A673 (cell line): ENCODE data around the gene ITSN1. TPM values are rescaled to one million over a fixed set of nuclear protein-coding genes. Genes with fewer than 3 reads are reported as not detected.

ENCODE experiments used
- BruUV-seq: library from RNA; stranded (reverse); fragments of 400-500 nt; replicated peaks from 2 replicates; lab custom pipeline; 2021; lab: Mats Ljungman, UMichigan
- CTCF ChIA-PET: fragments of 300-600 bp; sonication (Branson Sonifier 250); formaldehyde crosslinking; loops from one replicate; lab custom pipeline; 2022; ENCODE audit warnings: antibody characterized with exemption; lab: Charles Lee
- POLR2A ChIA-PET: fragments of 300-600 bp; sonication (Branson Sonifier 250); formaldehyde crosslinking; loops from one replicate; lab custom pipeline; 2022; ENCODE audit warnings: antibody characterized with exemption; ENCODE audit not compliant: low non-redundant PET; lab: Charles Lee
- DNase-seq: peaks from one replicate; pipeline ENCODE4 v3.0.0-alpha.2; 2015; ENCODE audit warnings: low spot score
- H3K27ac ChIP-seq: fragments of 200-600 bp; sonication (generic); 2 replicates; pipeline ENCODE4 v1.5.1; 2016; ENCODE audit warnings: mixed run types, low read depth, mild to moderate bottlenecking, mixed read lengths, antibody characterized with exemption, low read length; ENCODE audit not compliant: poor library complexity, severe bottlenecking
- H3K27me3 ChIP-seq: fragments of 200-600 bp; sonication (generic); replicated peaks from 2 replicates; pipeline ENCODE4 v1.6.1; 2017; ENCODE audit warnings: mixed run types, low read depth, mild to moderate bottlenecking, mixed read lengths, antibody characterized with exemption, low read length; ENCODE audit not compliant: insufficient read depth, poor library complexity
- H3K36me3 ChIP-seq: fragments of 200-600 bp; sonication (generic); 2 replicates; pipeline ENCODE4 v1.6.1; 2016; ENCODE audit warnings: mixed run types, mild to moderate bottlenecking, mixed read lengths, antibody characterized with exemption, low read length; ENCODE audit not compliant: insufficient read depth, poor library complexity, severe bottlenecking
- H3K4me1 ChIP-seq: fragments of 200-600 bp; sonication (generic); 2 replicates; pipeline ENCODE4 v1.6.1; 2017; ENCODE audit warnings: mixed run types, mild to moderate bottlenecking, mixed read lengths, antibody characterized with exemption, low read length; ENCODE audit not compliant: insufficient read depth, poor library complexity, severe bottlenecking
- H3K4me3 ChIP-seq: fragments of 200-600 bp; sonication (generic); 2 replicates; pipeline ENCODE4 v1.5.1; 2016; ENCODE audit warnings: low read depth, mixed run types, mild to moderate bottlenecking, mixed read lengths, low read length; ENCODE audit not compliant: poor library complexity, severe bottlenecking
- H3K9me3 ChIP-seq: fragments of 200-600 bp; sonication (generic); 2 replicates; pipeline ENCODE4 v1.6.1; 2016; ENCODE audit warnings: mixed run types, low read depth, mild to moderate bottlenecking, mixed read lengths, antibody characterized with exemption, low read length; ENCODE audit not compliant: poor library complexity, severe bottlenecking
- CTCF ChIP-seq: fragments of 300-800, 200-600 bp; sonication (generic); conservative IDR thresholded peaks from 2 replicates; pipeline ENCODE4 v1.5.1; 2017; ENCODE audit warnings: low read depth, mild to moderate bottlenecking, antibody characterized with exemption, low read length, moderate library complexity, mixed read lengths
- EZH2 ChIP-seq: fragments of 200-600 bp; sonication (generic); IDR thresholded peaks from 2 replicates; pipeline ENCODE4 v1.6.1; 2017; ENCODE audit warnings: borderline replicate concordance, low read depth, mild to moderate bottlenecking, mixed read lengths, antibody characterized with exemption, low read length; ENCODE audit not compliant: poor library complexity, severe bottlenecking
- intact Hi-C: fragments of 100-400 bp; cut with micrococcal nuclease; formaldehyde crosslinking; loops from one replicate; pipeline ENCODE4 v1.10.0; 2022; ENCODE audit not compliant: unreplicated experiment
- total RNA-seq: library from RNA; stranded (reverse); gene quantifications from 2 replicates; pipeline ENCODE4 v1.2.3, GENCODE V29; 2021

Gene ITSN1
- total RNA-seq, 1 experiment from 2014 or later = 54.2 TPM

- intact Hi-C loops = no loop called here
These were observed 183.6 kb downstream of the ITSN1 start for GRCh38 chr21:33825915-33826314.

GRCh38 chr21:33828083-33828482, 185.8 kb downstream of the ITSN1 start:
- no peak overlapping the region for H3K4me3 ChIP-seq
- no peak overlapping the region for H3K27ac ChIP-seq
- no peak for DNase-seq
- CTCF ChIA-PET = no interaction called here
- H3K9me3 ChIP-seq = no peaks in the 10 kb centered on the region
- H3K36me3 ChIP-seq = no peaks in the 10 kb centered on the region
- no peaks in the 10 kb centered on the region for H3K27me3 ChIP-seq
- BruUV-seq = no TSS peak
- TF ChIP-seq CTCF (no peak), EZH2 (no peak)
- POLR2A ChIA-PET = no interaction called here
- H3K4me1 ChIP-seq = no peaks in the 10 kb centered on the region
- intact Hi-C loops = no loop called here

More at GRCh38 chr21:33825915-33826314, 183.6 kb downstream of the ITSN1 start:
- no peaks in the 10 kb centered on the region for H3K9me3 ChIP-seq
- H3K27me3 ChIP-seq = no peaks in the 10 kb centered on the region
- no TSS peak for BruUV-seq
- peaks cover 5% of the 10 kb centered on the region for H3K36me3 ChIP-seq
- no peaks in the 10 kb centered on the region for H3K4me1 ChIP-seq
- no peak for DNase-seq
- H3K4me3 ChIP-seq = no peak overlapping the region
- TF ChIP-seq EZH2 (no peak), CTCF (no peak)
- ChIA-PET CTCF (no interaction called here), POLR2A (interaction anchor here (0.6 kb wide), 1 partner anchor 16 kb away, joined by 11 read pairs; no protein-coding TSS in a partner anchor)
- H3K27ac ChIP-seq = no peak overlapping the region

DNA sequence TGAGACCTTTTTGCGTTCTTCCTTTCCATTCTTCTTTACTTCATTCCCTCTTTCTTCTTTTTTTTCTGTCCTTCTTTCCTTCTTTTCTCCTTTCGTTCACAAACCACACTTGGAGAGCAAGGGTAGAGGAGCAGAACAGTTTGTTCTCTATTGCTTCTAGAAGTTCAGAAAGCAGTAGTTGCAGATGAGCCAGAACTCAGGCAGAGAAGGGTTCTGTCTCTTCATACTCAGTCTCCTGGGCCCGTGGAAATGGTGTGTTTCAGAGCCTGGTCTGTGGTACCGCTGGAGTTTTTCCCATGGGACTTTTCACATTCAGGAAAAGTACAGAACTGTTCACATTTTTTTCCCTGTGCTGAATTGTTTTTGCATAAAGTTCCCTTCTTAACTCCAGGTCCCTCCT, 186.3 kb downstream of the ITSN1 start:
- Histone ChIP-seq H3K27me3 (no peaks in the 10 kb centered on the region), H3K9me3 (no peaks in the 10 kb centered on the region), H3K4me1 (no peaks in the 10 kb centered on the region), H3K4me3 (no peak overlapping the region), H3K27ac (no peak overlapping the region), H3K36me3 (no peaks in the 10 kb centered on the region)
- no TSS peak for BruUV-seq
- CTCF ChIA-PET = no interaction called here
- POLR2A ChIA-PET = no interaction called here
- DNase-seq = no peak
- intact Hi-C loops = no loop called here
- TF ChIP-seq EZH2 (no peak), CTCF (no peak)
